ENCODE measurements around the gene ARHGEF37.

GRCh38 chr5:149585910-149586309 is 4.6 kb downstream of the ARHGEF37 start:
- TF ChIP-seq CTCF (conservative IDR thresholded peaks at IDR 0.05): no peak
- no peak for TF ChIP-seq ZFX (IDR thresholded peaks at IDR 0.05)
